ENCODE measurements around the gene C1orf105.

Gene C1orf105

DNA sequence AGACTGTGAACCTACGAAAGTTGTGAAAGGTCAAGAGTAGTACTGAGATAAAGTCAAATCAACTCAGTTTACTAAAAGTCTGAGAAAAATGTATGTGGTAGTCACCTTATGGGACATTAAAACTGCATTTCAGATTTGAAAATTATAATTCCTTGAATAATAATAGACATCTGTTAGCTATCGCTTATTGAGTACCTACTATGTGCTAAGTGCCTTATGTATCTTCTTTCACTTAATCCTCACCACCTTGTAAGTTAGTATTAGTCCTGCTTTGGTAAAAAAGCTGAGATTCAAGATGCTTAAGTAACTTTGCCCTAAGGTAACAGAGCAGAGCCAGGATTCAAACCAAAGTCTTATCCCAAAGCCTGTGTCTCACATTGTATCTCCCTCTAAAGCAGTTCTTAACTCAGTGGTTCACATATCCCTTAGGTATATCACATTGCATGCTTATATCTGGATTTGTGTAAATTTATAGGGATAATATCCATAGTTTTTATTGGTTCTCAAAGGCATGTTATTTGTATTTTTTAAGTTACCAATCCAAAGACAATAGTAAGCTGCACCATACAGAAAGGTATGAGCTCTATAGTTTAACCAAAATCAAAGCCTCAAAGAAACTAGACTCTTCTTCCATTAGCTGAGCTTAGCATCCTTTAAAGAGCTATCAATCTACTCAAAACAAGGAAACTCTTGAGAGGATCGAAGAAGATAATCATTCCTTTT, 22.5 kb downstream of the C1orf105 start:
- TF ChIP-seq, protein P1, sequence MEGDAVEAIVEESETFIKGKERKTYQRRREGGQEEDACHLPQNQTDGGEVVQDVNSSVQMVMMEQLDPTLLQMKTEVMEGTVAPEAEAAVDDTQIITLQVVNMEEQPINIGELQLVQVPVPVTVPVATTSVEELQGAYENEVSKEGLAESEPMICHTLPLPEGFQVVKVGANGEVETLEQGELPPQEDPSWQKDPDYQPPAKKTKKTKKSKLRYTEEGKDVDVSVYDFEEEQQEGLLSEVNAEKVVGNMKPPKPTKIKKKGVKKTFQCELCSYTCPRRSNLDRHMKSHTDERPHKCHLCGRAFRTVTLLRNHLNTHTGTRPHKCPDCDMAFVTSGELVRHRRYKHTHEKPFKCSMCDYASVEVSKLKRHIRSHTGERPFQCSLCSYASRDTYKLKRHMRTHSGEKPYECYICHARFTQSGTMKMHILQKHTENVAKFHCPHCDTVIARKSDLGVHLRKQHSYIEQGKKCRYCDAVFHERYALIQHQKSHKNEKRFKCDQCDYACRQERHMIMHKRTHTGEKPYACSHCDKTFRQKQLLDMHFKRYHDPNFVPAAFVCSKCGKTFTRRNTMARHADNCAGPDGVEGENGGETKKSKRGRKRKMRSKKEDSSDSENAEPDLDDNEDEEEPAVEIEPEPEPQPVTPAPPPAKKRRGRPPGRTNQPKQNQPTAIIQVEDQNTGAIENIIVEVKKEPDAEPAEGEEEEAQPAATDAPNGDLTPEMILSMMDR (conservative IDR thresholded peaks at IDR 0.05), result no peak
- no peak for TF ChIP-seq ZFX (IDR thresholded peaks at IDR 0.05)
- H3K27ac ChIP-seq, result peak overlapping the region; percentile 79

DNA sequence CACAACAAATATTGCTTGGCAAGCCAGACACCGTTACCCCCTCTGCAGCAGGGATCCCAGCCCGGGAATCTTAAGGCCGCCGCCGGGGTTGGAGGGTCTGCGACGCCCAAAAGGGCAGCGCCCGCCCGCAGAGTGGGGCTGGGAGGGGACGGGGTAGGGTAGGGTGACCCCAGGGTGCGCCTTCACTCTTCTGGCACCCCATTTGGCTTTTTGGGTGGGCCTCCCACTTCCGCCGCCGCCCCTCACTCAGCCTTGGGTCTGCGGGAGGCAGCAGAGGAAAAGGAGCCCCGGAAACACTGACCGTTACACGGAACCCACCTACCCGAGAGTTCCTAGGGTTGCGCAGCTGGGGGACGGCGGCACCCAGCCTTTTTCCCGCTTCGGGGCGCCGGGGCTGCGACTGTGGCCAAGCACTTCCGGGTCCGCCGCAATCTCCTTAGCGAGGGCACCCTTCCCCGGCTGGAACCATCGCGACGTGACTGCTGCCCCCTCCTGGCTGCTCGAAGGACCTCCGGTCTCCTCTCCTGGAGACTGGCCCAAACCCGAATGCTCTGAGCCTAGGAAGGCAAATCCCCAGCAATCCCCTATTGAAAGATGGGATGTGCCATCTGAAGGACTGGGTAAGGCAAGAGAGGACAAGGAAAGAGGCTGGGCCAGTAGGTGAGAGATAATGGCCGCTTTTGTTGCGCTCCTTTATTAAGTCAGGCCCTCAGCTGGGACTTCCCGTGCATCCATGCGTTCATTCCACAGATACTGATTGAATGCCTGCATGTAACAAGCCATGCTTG, 23.4 kb downstream of the C1orf105 start, which contains the start of gene PIGC:
PIGC (minus strand) TSS at position 404 of the 788 bp plus-strand sequence. CDS start 1,447 bp downstream, outside the sequence.
- peak within 1 kb of the TSS; percentile 79 for H3K27ac ChIP-seq
- TF ChIP-seq ZFX (IDR thresholded peaks at IDR 0.05), result peak; percentile 49
- TF ChIP-seq, protein P1 (conservative IDR thresholded peaks at IDR 0.05), result peak; percentile 94

DNA sequence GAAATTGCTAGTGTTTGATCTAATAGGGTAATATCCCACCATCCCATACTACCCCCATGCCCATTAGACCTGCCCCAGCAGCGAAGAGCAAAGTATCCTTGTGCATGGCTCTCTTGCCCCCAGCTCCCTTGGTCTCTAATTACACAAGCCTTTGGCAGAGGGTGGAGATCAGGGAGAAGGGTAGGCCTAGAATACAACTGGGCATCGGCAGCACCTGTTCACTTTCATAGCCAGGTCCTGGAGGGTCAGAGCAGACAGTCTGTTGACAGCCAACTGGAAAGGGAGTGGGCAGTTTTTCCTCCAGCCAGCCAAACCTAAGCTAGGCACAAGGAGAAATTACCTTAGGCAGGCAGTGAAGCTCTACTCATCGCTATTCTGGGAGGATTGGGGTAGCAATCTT, 26.1 kb downstream of the C1orf105 start:
- TF ChIP-seq, protein P1 (conservative IDR thresholded peaks at IDR 0.05), result no peak
- TF ChIP-seq ZFX (IDR thresholded peaks at IDR 0.05), result no peak
- no peak overlapping the region for H3K27ac ChIP-seq

DNA sequence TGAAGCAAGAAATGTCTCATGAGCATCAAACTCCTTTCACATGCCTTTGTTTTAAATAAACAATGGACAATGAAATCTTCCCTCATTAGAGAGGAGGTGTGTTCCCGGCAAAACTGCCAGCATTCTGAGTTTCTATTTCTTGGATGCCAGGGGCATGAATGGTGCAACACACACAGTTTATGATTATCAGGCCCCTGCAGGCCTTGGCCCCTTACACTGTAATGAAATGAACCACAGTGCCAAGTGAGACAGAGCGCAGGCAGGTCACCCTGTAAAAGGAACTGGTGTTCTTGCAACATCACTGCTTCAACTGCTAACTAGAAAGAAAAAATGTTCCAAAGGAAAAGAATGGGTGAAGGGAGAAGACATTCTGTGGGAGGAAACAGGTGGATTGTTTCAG, 27.2 kb downstream of the C1orf105 start:
- TF ChIP-seq, protein P1 (conservative IDR thresholded peaks at IDR 0.05), result no peak
- no peak for TF ChIP-seq ZFX (IDR thresholded peaks at IDR 0.05)
- H3K27ac ChIP-seq, result no peak overlapping the region

DNA sequence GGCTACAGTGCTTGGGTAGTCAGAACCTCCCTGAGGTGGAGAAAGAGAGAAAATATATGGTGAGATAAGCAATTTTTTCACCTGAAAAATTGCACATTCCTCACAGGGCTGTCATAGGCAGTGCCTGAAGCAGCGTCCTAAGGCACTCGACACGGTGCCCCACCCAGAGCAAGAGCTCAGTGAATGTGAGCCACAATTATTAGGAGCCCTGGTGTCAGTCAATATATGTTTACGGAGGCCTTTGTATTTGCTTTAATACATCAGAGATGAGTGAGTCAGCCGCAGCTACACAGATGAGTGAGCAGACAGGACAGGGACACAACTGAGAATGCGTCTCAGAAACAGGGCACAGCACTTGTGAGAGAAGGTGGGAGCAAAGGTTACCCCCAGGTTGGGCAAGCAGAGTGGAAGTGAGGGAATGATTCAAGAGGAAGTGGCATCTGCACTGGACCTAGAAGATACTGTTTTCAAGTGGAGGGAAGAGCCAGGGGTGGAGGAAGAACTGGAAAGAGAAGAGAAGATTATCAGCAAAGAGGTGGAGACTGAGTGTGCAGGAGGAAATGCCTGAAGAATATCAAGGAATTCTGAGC, 28.6 kb downstream of the C1orf105 start:
- TF ChIP-seq ZFX (IDR thresholded peaks at IDR 0.05), result no peak
- TF ChIP-seq, protein P1 (conservative IDR thresholded peaks at IDR 0.05), result no peak
- H3K27ac ChIP-seq, result no peak overlapping the region

DNA sequence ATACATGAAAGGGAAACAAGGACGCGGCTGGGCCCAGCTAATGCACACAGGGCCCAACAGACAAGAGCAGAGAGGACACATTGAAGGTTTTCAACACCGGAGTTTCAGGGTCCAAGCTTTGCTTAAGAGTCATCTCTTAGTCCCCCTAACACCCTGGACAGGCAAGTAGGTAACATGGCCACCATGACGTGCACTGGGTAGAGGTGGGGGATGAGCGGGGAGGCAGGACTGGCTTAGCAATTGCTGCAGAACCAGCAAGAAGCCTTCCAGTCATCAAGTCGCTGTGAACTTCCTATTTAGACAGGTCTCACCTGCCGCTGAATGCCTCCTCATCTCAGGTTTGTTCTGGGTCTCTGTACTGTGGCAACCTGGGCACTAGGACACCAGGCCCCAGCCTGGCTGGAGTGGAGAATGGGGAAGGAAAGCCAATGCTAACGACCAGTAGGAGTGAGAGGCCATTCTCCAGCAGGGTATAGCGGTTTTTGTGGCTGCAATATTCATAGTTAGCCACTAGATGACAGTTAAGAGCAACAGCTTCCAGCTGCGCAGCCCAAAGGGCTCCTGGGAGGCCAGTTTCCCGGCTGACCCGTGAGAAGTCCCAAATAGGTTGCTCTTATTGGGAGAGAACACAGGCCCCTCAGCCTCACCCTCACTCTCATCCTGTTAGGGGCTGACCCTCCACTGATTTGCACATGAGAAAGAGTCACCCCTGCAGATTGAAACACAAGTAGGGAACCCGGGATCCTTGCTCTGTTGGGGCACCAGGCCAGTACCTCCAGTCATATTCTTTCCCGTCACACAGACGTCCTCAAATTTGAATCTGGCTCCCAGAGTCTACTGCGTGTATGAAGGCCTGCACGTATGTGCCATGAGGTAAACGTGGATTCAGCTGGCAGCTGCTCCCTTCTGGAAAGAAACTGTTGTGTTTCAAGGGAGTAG, 29.4 kb downstream of the C1orf105 start:
- TF ChIP-seq ZFX (IDR thresholded peaks at IDR 0.05), result no peak
- TF ChIP-seq, protein P1 (conservative IDR thresholded peaks at IDR 0.05), result peak; percentile 97
- no peak overlapping the region for H3K27ac ChIP-seq
